SK-N-SH (cell line): ENCODE data around the gene SLC2A11.
A peak's percentile ranks its signal among the peaks of the same experiment; 100 is the strongest.

Source experiments
- EP300 ChIP-seq, 2 experiments: IDR thresholded peaks; 2 replicates each; pipeline versions ENCODE4 v1.4.0 to v1.6.1; 2012; ENCODE audit warnings: borderline replicate concordance in 1 of 2, low read depth in 1 of 2, low read length in 1 of 2
- EZH2phosphoT487 ChIP-seq: fragments of 200-600 bp; sonication (generic); IDR thresholded peaks from 2 replicates; pipeline ENCODE4 v1.6.1; 2017; ENCODE audit warnings: low read depth, mixed run types, mild to moderate bottlenecking, antibody characterized with exemption, moderate library complexity, borderline replicate concordance
- FOSL2 ChIP-seq: IDR thresholded peaks from 2 replicates; pipeline ENCODE4 v1.4.0; 2012; ENCODE audit warnings: low read depth, mild to moderate bottlenecking, moderate library complexity, borderline replicate concordance
- IRF3 ChIP-seq: fragments of 150-350 bp; IDR thresholded peaks from 2 replicates; pipeline ENCODE4 v1.6.1; 2016; ENCODE audit warnings: mild to moderate bottlenecking, low read depth, low read length
- NFIC ChIP-seq: IDR thresholded peaks from 2 replicates; pipeline ENCODE4 v1.4.0; 2012; ENCODE audit warnings: borderline replicate concordance
- POLR2AphosphoS5 ChIP-seq: IDR thresholded peaks from 2 replicates; pipeline ENCODE4 v1.6.1; 2012; ENCODE audit warnings: low read depth, low read length
- RAD21 ChIP-seq: IDR thresholded peaks from 2 replicates; pipeline ENCODE4 v1.6.1; 2012; ENCODE audit warnings: mild to moderate bottlenecking, low read length
- RXRA ChIP-seq: IDR thresholded peaks from 2 replicates; pipeline ENCODE4 v1.4.0; 2012; ENCODE audit warnings: low read depth, mild to moderate bottlenecking, borderline replicate concordance
- TAF1 ChIP-seq: IDR thresholded peaks from 2 replicates; pipeline ENCODE4 v1.6.1; 2012; ENCODE audit warnings: low read depth, mild to moderate bottlenecking, low read length, moderate library complexity, borderline replicate concordance
- YY1 ChIP-seq: IDR thresholded peaks from 2 replicates; pipeline ENCODE4 v1.4.0; 2012; ENCODE audit warnings: low read depth, mild to moderate bottlenecking
- TF ChIP-seq, protein P1 (sequence below): fragments of 200-600 bp; sonication (generic); IDR thresholded peaks from 2 replicates; pipeline ENCODE4 v1.6.1; 2017; ENCODE audit warnings: antibody characterized with exemption, mild to moderate bottlenecking, moderate library complexity

GRCh38 chr22:23849009-23850006, 8.4 kb upstream of the SLC2A11 start:
- TF ChIP-seq, protein P1, sequence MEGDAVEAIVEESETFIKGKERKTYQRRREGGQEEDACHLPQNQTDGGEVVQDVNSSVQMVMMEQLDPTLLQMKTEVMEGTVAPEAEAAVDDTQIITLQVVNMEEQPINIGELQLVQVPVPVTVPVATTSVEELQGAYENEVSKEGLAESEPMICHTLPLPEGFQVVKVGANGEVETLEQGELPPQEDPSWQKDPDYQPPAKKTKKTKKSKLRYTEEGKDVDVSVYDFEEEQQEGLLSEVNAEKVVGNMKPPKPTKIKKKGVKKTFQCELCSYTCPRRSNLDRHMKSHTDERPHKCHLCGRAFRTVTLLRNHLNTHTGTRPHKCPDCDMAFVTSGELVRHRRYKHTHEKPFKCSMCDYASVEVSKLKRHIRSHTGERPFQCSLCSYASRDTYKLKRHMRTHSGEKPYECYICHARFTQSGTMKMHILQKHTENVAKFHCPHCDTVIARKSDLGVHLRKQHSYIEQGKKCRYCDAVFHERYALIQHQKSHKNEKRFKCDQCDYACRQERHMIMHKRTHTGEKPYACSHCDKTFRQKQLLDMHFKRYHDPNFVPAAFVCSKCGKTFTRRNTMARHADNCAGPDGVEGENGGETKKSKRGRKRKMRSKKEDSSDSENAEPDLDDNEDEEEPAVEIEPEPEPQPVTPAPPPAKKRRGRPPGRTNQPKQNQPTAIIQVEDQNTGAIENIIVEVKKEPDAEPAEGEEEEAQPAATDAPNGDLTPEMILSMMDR = peak; percentile 87
- TF ChIP-seq RXRA (no peak), POLR2AphosphoS5 (no peak), IRF3 (no peak), YY1 (no peak), RAD21 (peak; percentile 95), EP300 (IDR thresholded peaks at IDR 0.05; ENCODE audit: borderline replicate concordance in 1 of 2, low read depth in 1 of 2, low read length in 1 of 2) (no peak), TAF1 (no peak), FOSL2 (no peak), NFIC (no peak), EZH2phosphoT487 (no peak)
